Measurements from ENCODE around the gene LEMD3. TPM values are rescaled to one million over a fixed set of nuclear protein-coding genes. Genes with fewer than 3 reads are reported as not detected.

LEMD3 gene
- total RNA-seq, 4 donors from 2014 or later: 14.0 to 29.4 (median 14.7) TPM

DNA sequence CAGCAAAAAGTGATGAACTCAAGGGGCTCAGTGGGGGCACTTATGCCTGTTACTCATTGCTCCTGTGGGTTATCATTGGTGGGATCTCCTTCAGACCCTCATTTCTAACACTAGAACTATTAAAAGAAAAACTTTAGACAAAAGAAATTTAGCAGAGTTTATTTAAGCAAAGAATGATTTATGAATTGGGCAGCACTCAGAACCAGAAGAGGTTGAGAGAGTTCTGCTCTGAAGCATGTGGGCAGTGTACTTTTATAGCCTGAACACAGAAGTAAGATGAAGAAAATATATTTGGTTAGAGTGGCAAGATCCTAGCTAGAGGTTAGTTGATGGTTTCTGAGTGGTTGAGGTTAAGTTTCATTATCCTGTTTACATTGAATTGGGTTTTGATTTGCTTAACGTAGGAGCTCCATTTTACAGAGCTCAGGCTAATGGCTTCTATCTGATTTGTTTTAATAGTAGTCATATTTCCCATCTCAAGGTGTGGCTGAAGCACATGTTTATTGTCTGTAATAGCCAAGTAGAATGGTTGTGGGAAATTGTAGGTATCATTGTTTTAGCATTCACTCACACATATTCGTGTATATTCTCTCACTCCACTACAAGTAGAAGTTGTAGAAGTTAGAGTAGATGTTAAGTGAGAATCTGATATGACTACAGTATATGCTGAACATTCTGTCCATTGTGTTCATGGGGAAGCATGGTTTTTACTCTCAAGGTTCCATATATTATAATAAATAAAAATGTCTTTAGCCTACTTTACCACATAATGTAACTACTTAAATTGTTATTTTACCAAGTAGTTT is 27.6 kb downstream of the LEMD3 start:
- no peak overlapping the region for H3K27ac ChIP-seq
- no peaks in the 10 kb centered on the region for H3K36me3 ChIP-seq
- DNase-seq: no peak
- in situ Hi-C loops (cut with MboI; ENCODE audit: low sequenced_read_pairs in 4 of 4): no loop called here
- ATAC-seq: no peak
- intact Hi-C loops (cut with DNase I; ENCODE audit: low total_unique reads): no loop called here
- no peak for TF ChIP-seq POLR2A (IDR thresholded peaks at IDR 0.05)
- TF ChIP-seq, protein P1, sequence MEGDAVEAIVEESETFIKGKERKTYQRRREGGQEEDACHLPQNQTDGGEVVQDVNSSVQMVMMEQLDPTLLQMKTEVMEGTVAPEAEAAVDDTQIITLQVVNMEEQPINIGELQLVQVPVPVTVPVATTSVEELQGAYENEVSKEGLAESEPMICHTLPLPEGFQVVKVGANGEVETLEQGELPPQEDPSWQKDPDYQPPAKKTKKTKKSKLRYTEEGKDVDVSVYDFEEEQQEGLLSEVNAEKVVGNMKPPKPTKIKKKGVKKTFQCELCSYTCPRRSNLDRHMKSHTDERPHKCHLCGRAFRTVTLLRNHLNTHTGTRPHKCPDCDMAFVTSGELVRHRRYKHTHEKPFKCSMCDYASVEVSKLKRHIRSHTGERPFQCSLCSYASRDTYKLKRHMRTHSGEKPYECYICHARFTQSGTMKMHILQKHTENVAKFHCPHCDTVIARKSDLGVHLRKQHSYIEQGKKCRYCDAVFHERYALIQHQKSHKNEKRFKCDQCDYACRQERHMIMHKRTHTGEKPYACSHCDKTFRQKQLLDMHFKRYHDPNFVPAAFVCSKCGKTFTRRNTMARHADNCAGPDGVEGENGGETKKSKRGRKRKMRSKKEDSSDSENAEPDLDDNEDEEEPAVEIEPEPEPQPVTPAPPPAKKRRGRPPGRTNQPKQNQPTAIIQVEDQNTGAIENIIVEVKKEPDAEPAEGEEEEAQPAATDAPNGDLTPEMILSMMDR (IDR thresholded peaks at IDR 0.05 in 4 of 5, conservative IDR thresholded peaks at IDR 0.05 in 1 of 5): no peak
- no peaks in the 10 kb centered on the region for H3K9me3 ChIP-seq
- H3K27me3 ChIP-seq: no peaks in the 10 kb centered on the region
- H3K4me3 ChIP-seq: no peak overlapping the region
- H3K4me1 ChIP-seq: peaks cover 23 to 52% of the 10 kb centered on the region in 2 donors

DNA sequence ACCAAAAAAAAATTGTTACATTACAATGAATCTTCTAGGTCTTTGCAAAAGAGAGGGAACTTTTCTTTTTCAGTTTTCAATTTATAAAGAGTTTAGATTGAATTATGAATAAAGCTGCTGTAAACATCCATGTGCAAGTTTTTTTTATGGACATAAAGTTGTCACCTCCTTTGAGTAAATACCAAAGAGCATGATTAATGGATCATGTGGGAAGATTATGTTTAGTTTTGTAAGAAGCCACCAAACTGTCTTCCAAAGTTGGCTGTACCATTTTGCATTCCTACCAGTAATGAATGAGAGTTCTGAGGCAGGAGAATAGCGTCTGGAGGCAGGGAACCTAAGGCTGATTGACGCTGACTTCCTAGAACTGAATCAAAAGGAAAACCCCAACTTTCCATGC is 30.2 kb downstream of the LEMD3 start:
- no peaks in the 10 kb centered on the region for H3K27me3 ChIP-seq
- intact Hi-C loops (cut with DNase I; ENCODE audit: low total_unique reads): no loop called here
- no peak overlapping the region for H3K27ac ChIP-seq
- in situ Hi-C loops (cut with MboI; ENCODE audit: low sequenced_read_pairs in 4 of 4): no loop called here
- TF ChIP-seq POLR2A (IDR thresholded peaks at IDR 0.05): no peak
- TF ChIP-seq, protein P1 (IDR thresholded peaks at IDR 0.05 in 4 of 5, conservative IDR thresholded peaks at IDR 0.05 in 1 of 5): no peak
- ATAC-seq (no peak), DNase-seq (no peak)
- H3K36me3 ChIP-seq: no peaks in the 10 kb centered on the region
- H3K4me3 ChIP-seq: no peak overlapping the region
- no peaks in the 10 kb centered on the region for H3K9me3 ChIP-seq
- peaks cover 23 to 50% of the 10 kb centered on the region in 2 donors for H3K4me1 ChIP-seq

DNA sequence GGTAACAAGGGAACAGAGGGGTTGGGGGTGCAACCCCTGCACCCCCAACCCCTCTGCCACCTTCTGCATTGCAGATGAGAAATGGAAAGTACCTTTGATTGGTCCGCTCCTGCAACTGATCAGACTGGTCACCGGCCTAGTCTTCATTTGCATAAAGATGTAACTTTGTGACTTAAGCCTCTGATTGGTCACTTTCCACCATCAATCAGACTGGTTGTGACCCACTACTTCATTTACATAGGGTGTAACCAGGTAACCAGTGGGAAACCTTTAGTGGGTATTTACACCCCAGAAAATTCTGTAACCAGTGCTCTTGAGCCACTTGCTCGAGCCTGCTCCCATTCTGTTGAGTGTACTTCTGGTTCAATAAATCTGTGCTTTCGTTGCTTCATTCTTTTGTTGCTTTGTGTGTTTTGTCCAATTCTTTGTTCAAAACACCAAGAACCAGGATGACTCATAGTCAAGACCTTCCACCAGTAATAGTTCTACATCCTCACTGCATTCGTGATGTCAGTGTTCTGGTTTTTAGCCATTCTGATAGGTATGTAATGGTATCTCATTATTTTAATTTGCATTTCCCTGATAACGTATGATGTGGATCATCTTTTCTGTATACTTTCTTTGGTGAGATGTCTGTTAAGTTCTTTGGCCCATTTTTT is 30.8 kb downstream of the LEMD3 start:
- in situ Hi-C loops (cut with MboI; ENCODE audit: low sequenced_read_pairs in 4 of 4): no loop called here
- ATAC-seq: no peak

DNA sequence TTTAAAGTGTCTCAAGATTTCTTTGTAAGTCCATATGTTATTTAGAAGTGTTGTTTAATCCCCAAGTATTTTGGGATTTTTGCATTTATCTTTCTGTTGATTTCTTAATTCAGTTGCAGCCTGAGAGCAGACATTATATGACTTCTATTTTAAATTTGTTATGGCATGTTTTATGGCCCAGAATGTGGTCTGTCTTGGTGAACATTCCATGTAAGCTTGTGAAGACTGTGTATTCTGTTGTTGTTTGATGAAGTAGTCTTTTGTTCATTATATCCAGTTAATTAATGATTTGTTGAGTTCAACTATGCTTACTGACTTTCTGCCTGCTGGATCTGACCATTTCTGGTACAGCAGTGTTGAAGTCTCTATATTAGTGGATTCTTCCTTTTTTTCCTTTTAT is 34.0 kb downstream of the LEMD3 start:
- Histone ChIP-seq H3K4me3 (no peak overlapping the region), H3K9me3 (no peaks in the 10 kb centered on the region), H3K27me3 (no peaks in the 10 kb centered on the region), H3K36me3 (no peaks in the 10 kb centered on the region), H3K27ac (no peak overlapping the region), H3K4me1 (peaks cover 17 to 40% of the 10 kb centered on the region in 2 donors)
- TF ChIP-seq POLR2A (IDR thresholded peaks at IDR 0.05): no peak
- TF ChIP-seq, protein P1 (IDR thresholded peaks at IDR 0.05 in 4 of 5, conservative IDR thresholded peaks at IDR 0.05 in 1 of 5): no peak
- intact Hi-C loops (cut with DNase I; ENCODE audit: low total_unique reads) (no loop called here), in situ Hi-C loops (cut with MboI; ENCODE audit: low sequenced_read_pairs in 4 of 4) (no loop called here)
- ATAC-seq: no peak
- no peak for DNase-seq

More for the DNA sequence above, 30.8 kb downstream of the LEMD3 start:
- Histone ChIP-seq H3K9me3 (no peaks in the 10 kb centered on the region), H3K27ac (no peak overlapping the region), H3K36me3 (no peaks in the 10 kb centered on the region), H3K4me1 (peaks cover 19 to 47% of the 10 kb centered on the region in 2 donors), H3K4me3 (no peak overlapping the region), H3K27me3 (no peaks in the 10 kb centered on the region)
- no peak for DNase-seq
- TF ChIP-seq, protein P1 (IDR thresholded peaks at IDR 0.05 in 4 of 5, conservative IDR thresholded peaks at IDR 0.05 in 1 of 5): no peak
- TF ChIP-seq POLR2A (IDR thresholded peaks at IDR 0.05): no peak
- intact Hi-C loops (cut with DNase I; ENCODE audit: low total_unique reads): no loop called here
